Stimulated activated CD8-positive, alpha-beta memory T cell treated with anti-CD3 and anti-CD28 coated beads, Interleukin-15, amount 100 ng/mL, for 1 hour (primary cell): ENCODE data around the gene CREG1.
"Not testable (repeated sequence)": the region's sequence is repeated elsewhere in the genome, so short reads cannot be mapped to it uniquely, and the experiment has no call there.

Experiments used
- DNase-seq: peaks from one replicate; pipeline ENCODE4 v3.0.0-alpha.2; 2020; ENCODE audit warnings: low read depth

CREG1 gene

GRCh38 chr1:167553136-167554027 is at the start of gene CREG1:
Gene CREG1, minus strand, starts transcription at chr1:167553762.
- peak; percentile 64 for DNase-seq

DNA sequence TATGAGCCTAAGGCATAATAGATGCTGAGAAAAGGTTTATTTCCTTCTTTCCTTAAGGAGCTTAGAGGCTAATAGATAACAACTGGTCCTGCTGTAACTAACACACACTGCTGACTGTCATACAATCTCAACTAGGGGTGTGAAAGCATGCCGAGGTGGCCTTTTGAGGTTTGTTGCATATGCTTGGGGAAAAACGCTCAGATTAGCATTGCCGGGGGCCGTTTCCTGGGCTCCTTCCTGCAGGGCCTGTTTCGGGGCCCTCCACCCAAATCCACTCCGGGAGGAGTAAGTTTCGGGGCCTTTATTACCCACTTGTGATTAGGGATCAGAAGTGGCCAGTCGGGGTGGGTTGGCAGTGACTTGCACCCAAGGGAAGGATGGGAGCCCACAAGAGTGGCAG is 49.3 kb upstream of the CREG1 start:
- no peak for DNase-seq

DNA sequence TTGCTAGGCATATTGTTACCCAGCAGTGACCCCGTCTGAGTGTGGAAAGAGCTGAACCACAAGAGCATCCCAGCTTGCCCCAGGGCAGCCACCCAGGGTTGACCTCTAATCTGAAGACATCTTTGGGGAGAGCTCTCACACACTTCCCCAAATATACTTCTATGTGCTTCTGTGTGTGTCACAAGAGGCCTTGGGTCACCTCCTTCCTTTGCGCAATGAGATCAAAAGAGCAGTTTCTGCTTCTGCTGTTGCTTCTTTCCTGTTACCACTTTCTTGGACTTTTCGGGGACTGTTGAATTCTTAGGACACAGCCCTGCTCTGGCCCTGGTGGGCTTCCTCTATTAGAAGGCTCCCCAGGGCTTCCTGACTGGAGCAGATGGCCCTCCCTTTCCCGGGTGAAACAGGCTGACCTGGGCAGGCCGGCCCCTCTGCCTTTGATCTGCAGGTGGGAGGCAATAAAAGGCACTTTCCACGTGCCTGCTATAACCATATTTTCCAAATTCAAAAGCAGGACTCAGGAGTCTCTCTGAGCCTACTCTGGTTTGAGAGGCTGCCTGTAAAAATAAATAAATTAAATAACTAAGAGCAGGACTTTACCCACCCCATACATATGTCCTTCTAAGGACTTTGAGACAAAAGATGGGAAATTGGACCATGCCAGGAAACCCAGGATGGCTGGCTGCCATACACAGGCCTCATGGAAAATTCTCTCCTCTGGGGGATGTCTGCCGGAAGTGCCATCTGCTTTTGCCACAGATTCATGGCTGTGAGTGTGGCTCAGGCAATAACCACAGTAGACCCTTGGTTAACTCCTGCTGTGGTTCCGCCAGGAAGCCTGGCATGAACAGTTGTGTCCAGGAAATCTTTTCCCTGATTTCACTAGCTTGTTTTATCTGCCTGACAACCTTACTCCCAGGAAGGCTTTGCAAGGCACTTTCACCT is 48.2 kb upstream of the CREG1 start:
- no peak for DNase-seq

GRCh38 chr1:167599957-167600581 is 46.5 kb upstream of the CREG1 start:
- DNase-seq, result no peak

DNA sequence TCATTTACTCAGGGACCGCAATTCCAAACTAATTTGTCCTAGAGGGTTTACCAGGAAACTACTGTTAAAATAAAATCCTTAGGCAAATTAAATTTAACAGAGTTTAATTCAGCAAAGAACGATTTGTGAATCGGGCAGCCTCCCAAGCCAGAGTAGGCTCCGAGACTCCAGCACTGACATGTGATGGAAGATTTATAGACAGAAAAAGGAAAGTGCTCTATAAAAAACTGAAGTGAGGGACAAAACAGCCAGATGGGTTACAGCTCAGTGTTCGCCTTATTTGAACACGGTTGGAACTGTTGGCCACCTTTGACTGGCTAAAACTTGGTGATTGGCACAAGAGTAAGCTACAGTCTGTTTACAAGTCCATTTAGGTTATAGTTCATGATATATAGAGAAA is 41.3 kb upstream of the CREG1 start:
- DNase-seq, result no peak

DNA sequence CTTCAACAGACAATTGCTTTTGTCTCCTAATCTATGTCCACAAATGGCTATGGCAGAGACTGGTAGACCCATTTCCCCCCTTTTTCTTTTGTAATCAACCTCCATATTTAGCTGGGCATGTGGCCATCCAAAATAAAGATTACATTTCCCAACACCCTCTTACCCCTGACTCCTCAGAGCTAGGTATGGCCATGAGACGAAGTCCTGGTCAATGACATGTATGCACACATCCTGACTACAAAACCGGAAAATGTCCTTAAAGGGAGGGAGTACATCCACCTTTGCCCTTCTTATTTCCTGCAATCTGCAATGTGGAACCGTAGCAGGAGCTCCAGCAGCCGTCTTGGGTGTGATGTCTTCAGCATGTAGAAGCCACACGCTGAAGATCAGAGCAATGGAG is 40.3 kb upstream of the CREG1 start:
- DNase-seq, result no peak

DNA sequence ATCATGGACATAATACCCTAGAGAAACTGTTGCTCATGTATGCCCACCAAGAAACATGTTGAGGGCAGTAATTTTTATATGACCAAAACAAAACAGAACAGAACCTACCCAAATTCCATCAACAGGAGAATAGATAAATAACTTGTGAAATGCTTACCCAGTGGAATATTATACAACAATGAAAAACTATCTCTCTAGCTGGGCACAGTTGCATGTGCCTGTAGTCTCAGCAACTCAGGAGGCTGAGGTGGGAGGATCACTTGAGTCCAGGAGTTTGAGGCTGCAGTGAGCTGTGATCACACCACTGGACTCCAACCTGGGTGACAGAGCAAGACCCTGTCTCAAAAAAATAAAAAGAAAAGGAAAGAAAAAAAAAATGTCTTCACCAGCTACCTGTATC is 38.9 kb upstream of the CREG1 start:
- no peak for DNase-seq

DNA sequence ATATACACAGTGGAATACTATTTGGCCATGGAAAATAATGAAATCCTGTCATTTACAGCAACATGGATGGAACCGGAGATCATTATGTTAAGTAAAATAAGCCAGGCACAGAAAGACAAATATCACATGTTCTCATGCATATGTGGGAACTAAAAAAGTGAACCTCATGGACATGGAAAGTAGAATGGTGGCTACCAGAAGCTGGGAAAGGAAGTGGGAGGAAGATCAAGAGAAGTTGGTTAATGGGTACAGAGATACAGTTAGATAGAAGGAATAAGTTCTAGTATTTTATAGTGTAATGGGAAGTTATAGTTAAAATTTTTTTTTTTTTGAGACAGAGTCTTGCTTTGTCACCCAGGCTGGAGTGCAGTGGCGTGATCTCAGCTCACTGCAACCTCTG is 34.8 kb upstream of the CREG1 start:
- DNase-seq, result no peak

DNA sequence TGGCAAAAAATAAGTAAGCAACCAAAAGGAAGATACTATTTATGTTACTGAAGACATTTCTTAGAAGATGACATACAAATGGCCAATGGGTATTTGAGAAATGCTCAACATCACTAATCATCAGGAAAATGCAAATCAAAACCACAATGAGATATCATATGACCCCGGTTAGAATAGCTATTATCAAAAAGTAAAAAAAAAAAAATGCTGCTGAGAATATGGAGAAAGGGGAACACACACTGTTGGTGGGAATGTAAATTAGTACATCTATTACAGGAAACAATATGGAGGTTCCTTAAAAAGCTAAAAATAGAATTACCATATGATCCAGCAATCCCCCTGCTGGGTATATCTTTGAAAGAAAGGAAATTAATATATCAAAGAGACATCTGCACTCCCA is 34.3 kb upstream of the CREG1 start:
- no peak for DNase-seq

- DNase-seq, result no peak
These were observed 33.8 kb upstream of the CREG1 start for GRCh38 chr1:167587342-167587741.

GRCh38 chr1:167584581-167584980 is 31.0 kb upstream of the CREG1 start:
- DNase-seq, result no peak

- no peak for DNase-seq
These were observed 29.2 kb upstream of the CREG1 start for GRCh38 chr1:167582722-167583121.

DNA sequence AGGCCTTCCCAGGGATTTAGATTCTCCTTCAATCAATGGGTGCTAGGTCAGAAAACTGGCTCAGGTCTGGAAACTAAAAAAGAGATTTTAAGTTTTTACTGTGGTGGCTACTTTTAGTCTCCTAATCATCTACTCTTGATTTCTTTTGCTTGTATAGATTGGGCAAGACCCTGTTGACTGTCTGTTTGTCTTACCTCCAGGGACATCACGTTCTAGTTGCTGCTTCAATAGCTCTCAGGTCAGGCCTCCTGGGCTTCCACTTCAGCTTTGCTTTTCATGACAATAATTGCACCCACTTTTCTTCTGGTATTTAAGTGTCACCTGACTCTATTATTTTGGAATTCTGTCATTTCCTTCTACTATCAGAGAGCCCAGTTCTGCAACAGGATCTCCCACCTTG is 28.5 kb upstream of the CREG1 start:
- DNase-seq, result no peak

DNA sequence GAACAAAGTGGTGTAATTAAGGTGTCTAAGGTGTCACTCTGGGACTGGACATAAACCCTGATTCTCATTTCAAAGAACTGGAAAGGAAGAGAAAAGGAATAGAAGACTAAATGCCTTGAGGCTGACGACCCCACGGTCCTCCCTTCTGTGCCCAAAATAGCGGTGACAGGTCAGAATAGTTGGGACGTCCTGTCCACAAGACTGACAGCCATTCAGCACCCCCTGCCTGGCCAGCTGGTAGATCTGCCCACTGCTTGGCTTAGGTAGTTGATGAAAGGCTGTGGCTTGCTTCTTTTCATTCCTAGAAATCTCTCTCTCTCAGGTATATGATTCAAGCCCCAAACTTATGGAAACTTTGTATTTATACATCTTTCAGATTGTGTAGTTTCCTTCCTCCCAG is 26.4 kb upstream of the CREG1 start:
- no peak for DNase-seq

DNA sequence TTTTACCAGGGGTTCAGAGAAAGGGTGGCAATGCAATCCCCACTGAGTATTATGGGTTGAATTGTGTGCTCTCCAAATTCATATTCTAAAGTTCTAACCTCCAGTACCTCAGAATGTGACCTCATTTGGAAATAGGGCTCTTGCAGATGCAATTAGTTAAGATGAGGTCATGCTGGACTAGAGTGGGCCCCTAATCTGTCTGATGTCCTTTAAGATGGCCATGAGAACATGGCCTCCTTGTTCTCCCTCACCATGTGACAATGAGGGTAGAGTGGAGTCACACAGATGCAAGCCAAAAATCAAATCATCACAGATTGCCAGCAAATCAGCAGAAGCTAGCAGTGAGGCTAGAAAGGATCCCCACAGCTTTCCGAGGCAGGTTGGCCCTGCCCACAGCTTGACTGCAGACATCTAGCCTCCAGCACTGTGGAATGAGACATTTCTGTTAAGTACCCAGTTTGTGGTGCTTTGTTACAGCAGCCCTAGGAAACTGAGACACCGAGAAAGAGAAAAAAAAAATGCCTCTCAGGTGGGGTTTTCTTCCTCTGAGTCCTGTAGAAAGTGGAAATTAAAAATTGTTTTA is 25.5 kb upstream of the CREG1 start:
- no peak for DNase-seq

DNA sequence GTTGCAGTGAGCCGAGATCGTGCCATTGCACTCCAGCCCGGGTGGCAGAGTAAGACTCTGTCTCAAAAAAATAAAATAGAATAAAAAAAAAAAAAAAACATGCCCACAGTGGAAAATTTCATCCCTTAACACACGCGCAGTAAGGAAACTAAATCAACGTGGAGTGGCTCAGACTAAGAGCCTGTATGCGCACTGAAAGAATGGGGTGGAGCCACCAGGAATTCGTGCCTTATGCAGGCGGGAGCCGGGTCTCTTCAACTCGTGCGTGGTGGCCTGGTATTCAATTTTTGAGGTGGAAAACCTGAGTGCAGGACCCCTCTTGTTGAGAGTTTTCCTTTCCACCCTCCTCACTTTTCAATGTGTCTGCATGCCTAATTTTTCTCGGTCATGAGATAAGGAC is 22.1 kb upstream of the CREG1 start:
- no peak for DNase-seq

- no peak for DNase-seq
These were observed 19.5 kb upstream of the CREG1 start for GRCh38 chr1:167573035-167573434.

- DNase-seq, result not testable (repeated sequence)
These were observed 17.1 kb upstream of the CREG1 start for GRCh38 chr1:167570712-167571111.

- DNase-seq, result no peak
These were observed 14.1 kb upstream of the CREG1 start for GRCh38 chr1:167567663-167568062.

GRCh38 chr1:167566766-167567165 is 13.2 kb upstream of the CREG1 start:
- DNase-seq, result no peak

GRCh38 chr1:167565922-167566321 is 12.4 kb upstream of the CREG1 start:
- no peak for DNase-seq

DNA sequence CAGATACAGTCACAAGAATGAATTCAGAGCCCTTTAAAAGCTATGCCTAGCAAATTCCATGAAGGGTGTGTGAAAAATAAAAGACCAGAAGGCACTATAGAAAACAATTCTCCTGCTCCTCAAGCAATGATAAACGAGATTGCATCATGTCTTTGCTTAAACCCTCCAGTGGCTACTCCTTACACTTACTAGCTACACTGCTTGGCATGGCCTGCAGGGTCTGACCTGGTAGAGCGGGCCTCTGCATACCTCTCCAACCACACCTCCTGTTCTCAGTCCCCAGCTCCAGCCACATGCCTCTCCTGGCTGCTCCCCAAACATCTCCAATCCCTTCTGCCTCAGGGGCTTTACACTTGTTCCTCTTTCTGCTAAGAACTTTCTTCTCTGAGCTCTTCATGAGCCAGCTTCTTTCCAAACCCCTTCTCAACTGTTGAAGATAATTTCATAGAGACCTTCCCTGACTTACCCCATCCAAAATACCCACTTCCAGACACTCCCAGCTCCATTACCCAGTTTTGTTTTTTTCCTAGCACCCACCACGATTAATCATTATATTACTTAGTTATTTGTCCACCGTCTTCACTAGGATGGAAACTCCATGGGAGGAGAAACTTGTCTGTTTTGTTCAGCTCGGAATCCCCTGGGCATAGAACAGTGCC is 11.2 kb upstream of the CREG1 start:
- DNase-seq, result no peak
